GM20000 (cell line): Measurements from ENCODE around the gene NMT1.

Experiments
- DNase-seq: peaks from one replicate; pipeline ENCODE4 v3.0.0; 2012; ENCODE audit warnings: low spot score
- TF ChIP-seq, protein P1 (sequence below): IDR thresholded peaks from 2 replicates; pipeline ENCODE4 v1.5.1; 2012; ENCODE audit warnings: mild to moderate bottlenecking, control low read depth; ENCODE audit errors: extremely low read depth, missing control alignments

The NMT1 gene

DNA sequence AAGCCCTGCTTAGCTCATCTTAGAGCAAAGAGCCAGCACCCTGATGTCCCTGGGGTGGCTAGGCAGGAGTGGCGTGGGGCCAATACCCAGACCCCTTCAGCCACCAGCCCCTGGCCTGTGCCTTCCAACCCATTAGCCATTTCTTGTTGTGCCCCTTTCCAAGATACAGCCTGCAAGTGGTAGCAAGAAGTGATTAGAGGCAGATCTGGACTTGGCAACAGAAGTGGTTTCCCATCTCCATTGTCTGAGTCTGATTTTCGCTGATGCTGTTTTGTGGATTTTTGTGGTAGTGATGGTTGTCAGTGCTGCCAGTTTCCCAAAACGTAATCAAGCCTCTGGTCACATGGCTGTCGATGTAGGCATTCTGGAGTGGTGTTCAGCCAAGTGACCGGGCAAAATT lies 45.5 kb downstream of the NMT1 start:
- TF ChIP-seq, protein P1, sequence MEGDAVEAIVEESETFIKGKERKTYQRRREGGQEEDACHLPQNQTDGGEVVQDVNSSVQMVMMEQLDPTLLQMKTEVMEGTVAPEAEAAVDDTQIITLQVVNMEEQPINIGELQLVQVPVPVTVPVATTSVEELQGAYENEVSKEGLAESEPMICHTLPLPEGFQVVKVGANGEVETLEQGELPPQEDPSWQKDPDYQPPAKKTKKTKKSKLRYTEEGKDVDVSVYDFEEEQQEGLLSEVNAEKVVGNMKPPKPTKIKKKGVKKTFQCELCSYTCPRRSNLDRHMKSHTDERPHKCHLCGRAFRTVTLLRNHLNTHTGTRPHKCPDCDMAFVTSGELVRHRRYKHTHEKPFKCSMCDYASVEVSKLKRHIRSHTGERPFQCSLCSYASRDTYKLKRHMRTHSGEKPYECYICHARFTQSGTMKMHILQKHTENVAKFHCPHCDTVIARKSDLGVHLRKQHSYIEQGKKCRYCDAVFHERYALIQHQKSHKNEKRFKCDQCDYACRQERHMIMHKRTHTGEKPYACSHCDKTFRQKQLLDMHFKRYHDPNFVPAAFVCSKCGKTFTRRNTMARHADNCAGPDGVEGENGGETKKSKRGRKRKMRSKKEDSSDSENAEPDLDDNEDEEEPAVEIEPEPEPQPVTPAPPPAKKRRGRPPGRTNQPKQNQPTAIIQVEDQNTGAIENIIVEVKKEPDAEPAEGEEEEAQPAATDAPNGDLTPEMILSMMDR, result no peak
- DNase-seq, result no peak

DNA sequence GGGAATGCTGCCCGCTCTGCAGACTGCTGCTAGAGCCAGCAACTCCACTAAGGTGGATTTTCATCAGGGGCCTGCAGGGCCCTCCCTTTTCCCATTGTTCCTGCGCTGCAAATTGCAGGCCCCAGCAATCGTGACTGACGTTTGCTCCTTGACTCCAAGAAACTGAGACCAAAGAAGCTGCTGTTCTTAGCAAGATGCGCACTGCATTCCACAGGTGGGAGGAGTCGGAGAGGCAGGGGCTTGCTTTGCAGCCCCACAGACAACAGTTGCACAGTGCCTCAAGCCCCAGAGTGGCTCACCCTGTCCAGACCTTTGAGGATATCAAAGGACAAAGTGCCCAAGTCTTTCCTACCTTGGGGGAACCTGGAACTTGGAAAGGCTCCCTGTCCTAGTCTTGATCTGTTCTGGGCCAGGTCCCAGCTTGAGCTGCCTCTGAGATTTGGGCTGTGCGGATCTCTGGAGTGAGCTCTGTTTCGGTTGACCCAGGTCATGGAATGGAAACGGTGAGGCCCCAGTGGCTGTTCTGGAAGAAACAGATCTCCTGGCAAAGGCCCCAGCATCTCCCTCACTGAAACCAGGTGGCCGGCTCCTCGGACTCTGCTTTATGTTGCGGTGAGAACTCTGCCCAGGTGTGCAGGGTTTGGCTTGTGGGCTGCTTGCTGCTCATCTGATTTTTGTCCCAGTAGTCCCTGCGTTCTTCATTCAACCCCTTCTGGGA lies 46.3 kb downstream of the NMT1 start:
- no peak for DNase-seq

DNA sequence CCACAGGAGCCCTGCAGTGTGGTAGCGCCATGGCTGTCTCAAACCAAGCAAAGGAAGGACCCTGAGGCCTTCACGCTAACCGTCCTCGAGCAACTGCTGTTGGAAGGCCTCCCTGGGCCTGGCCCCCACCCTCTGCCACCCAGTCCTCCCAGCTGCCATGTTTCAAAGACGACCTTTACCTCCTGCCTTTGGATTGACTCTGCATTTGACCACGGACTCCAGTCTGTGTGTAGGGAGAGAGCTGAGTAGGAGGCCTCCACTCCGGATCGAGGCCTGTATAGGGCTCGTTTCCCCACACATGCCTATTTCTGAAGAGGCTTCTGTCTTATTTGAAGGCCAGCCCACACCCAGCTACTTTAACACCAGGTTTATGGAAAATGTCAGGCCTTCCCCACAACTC lies 46.9 kb downstream of the NMT1 start:
- no peak for DNase-seq

More for the DNA sequence above, 46.3 kb downstream of the NMT1 start:
- TF ChIP-seq, protein P1, result no peak

DNA sequence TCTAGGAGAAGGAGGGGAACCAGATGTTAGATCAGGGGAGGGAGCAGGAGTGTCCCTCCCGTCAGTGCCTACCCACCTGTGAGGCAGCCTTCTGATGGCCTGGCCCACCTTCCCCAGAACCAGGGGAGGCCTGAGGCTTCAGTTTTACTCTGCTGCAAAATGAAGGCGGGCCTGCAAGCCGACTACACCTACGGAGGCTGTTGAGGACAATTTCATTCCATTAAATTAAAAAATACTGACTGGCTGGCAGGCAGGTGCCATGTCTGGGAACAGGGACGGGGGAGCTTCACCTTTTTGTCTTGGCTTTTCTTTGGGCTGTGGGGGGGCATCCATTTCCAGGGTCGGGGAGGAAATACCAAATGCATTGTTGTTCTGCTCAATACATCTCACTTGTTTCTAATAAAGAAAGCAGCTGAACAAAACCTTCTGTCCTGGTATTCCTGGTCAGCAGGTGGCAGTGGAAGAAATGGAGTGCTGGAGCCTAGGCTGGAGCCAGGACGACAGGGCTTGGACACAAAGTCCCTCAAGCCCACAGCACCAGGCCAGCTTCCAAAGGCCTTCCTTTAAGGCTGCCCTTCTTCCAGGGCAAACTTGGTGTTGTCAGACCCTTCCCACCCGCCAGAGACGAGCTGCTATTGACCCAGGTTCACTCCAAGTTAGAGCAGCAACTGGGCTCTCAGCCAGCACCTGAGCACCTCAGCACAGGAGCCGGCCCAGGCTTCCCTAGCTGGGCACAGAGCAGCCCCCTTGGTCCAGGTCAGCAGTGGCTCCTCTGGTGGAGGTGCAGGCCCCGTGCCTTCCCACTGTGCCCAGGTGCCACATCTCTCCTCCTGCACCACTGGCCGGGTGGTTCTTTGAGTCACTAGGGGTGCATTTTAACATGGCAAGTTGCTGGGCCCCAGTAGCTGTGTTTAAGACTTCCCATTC lies 47.7 kb downstream of the NMT1 start:
- no peak for DNase-seq
- TF ChIP-seq, protein P1, result no peak

More for the DNA sequence above, 46.9 kb downstream of the NMT1 start:
- TF ChIP-seq, protein P1, result no peak

DNA sequence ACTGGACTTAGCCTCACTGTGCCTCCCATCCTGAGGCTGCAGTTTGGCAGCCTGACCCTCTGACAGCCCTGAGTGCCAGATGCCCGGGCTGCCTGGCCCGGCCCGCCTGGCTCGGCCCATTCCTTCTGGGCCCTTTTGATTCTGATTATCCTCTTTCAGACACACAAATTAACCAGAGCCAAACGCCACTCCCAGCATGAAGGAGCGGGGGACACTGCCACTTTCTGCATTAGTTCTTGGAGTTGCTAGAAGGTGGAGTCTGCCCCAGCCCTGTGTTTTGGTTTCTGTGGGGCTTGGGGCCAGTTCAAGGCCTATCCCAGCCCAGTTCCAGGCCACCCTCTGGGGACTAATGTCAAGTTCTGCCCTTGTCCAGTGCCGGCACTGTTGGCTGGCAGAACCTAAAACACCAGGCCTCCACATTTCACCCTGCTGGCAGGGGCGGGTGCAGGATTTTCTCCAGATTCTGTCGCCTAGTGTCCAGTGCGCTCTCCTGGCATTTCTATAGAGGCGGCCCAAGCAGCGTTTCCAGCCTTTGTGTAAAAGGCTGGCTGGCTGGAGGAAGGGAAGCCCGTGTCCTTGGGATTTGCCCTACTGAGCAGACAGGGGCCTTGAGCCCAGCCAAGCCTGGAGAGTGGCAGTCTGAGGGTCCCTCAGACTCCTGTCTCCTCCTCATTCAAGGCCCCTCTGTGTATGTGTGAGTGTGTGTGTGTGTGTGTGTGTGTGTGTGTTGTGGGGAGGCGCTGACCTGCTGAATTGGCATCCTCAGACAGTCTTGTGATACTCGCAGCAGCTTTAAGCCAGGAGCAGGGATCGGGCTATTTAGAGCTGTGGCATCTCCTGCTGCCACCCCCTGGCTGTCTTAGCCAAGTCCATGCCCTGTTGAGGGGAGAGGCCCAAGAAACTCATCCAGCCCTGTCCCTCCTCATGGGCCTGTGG lies 49.8 kb downstream of the NMT1 start:
- TF ChIP-seq, protein P1, result no peak
- DNase-seq, result no peak

DNA sequence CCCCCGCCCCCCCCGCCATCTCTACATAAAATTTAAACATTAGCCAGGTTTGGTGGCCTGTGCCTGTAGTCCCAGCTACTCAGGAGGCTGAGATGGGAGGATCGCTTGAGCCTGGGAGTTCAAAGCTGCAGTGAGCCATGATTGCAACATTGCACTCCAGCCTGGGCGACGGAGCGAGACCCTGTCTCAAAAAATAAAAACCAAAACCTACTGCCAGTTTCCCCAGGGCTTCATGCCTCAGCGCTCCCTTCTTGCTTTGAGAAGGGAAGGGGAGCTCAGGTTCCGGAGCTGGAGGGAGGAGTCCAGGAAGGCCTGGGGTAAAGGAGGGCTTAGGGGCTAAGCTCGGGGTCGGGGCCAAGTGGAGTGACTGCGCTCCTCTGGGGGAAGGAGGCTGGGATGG lies 50.7 kb downstream of the NMT1 start:
- no peak for DNase-seq
- TF ChIP-seq, protein P1, result no peak
